Neural cell (in vitro differentiated cells): ENCODE data around the gene ZNF548. TPM values are rescaled to one million over a fixed set of nuclear protein-coding genes. Genes with fewer than 3 reads are reported as not detected.

Experiments used
- H2AFZ ChIP-seq: fragments of 200-600, 300-800 bp; sonication (generic), shearing (Covaris generic); 2 replicates; pipeline ENCODE4 v1.6.0; 2014; ENCODE audit warnings: low read depth, mild to moderate bottlenecking, antibody characterized with exemption, low read length, moderate library complexity
- H3F3A ChIP-seq: fragments of 200-600 bp; shearing (Covaris generic); 2 replicates; pipeline ENCODE4 v1.6.1; 2016; ENCODE audit warnings: mild to moderate bottlenecking, moderate library complexity, mixed read lengths, antibody characterized with exemption, low read length; ENCODE audit not compliant: insufficient read depth, poor library complexity, severe bottlenecking
- H3K27ac ChIP-seq: fragments of 200-600, 300-800 bp; sonication (generic), shearing (Covaris generic); 2 replicates; pipeline ENCODE4 v1.5.1; 2014; ENCODE audit warnings: mild to moderate bottlenecking, low read length, moderate library complexity
- H3K27me3 ChIP-seq: fragments of 300-800, 200-600 bp; sonication (generic), shearing (Covaris generic); 2 replicates; pipeline ENCODE4 v1.6.0; 2014; ENCODE audit warnings: mild to moderate bottlenecking, low read depth, low read length, moderate library complexity; ENCODE audit not compliant: insufficient read depth
- H3K36me3 ChIP-seq: fragments of 300-800, 200-600 bp; sonication (generic), shearing (Covaris generic); 2 replicates; pipeline ENCODE4 v1.5.1; 2014; ENCODE audit warnings: mild to moderate bottlenecking, antibody characterized with exemption, low read length, moderate library complexity; ENCODE audit not compliant: insufficient read depth
- H3K4me2 ChIP-seq: fragments of 300-800, 200-600 bp; sonication (generic), shearing (Covaris generic); 2 replicates; pipeline ENCODE4 v1.6.0; 2014; ENCODE audit warnings: mild to moderate bottlenecking, low read length
- H3K4me3 ChIP-seq: fragments of 300-800, 200-600 bp; sonication (generic), shearing (Covaris generic); 2 replicates; pipeline ENCODE4 v1.5.1; 2014; ENCODE audit warnings: mild to moderate bottlenecking, low read length, moderate library complexity
- H3K79me2 ChIP-seq: fragments of 200-600 bp; shearing (Covaris generic); replicated peaks from 2 replicates; pipeline ENCODE4 v1.6.0; 2014; ENCODE audit warnings: mild to moderate bottlenecking, low read length, moderate library complexity; ENCODE audit not compliant: insufficient read depth
- H3K9ac ChIP-seq: fragments of 300-800, 200-600 bp; sonication (generic), shearing (Covaris generic); 2 replicates; pipeline ENCODE4 v1.6.1; 2016; ENCODE audit warnings: mild to moderate bottlenecking, low read length, mixed read lengths
- H3K9me2 ChIP-seq: fragments of 200-600 bp; shearing (Covaris generic); 2 replicates; pipeline ENCODE4 v1.6.1; 2016; ENCODE audit warnings: mild to moderate bottlenecking, low read length, mixed read lengths; ENCODE audit not compliant: insufficient read depth
- H3K9me3 ChIP-seq: fragments of 200-600, 300-800 bp; sonication (generic), shearing (Covaris generic); 2 replicates; pipeline ENCODE4 v1.6.1; 2016; ENCODE audit warnings: mild to moderate bottlenecking, mixed run types, low read length, moderate library complexity, mixed read lengths
- H4K20me1 ChIP-seq: fragments of 200-600 bp; shearing (Covaris generic); 2 replicates; pipeline ENCODE4 v1.6.1; 2016; ENCODE audit warnings: mild to moderate bottlenecking, mixed run types; ENCODE audit not compliant: insufficient read depth
- EP300 ChIP-seq: fragments of 450-650 bp; conservative IDR thresholded peaks from 2 replicates; pipeline ENCODE4 v1.6.1; 2014; ENCODE audit warnings: antibody characterized with exemption, mild to moderate bottlenecking, moderate library complexity; ENCODE audit not compliant: poor library complexity, severe bottlenecking
- EZH2 ChIP-seq: fragments of 200-600, 300-800 bp; shearing (Covaris generic), sonication (generic); IDR thresholded peaks from 2 replicates; pipeline ENCODE4 v1.6.1; 2014; ENCODE audit warnings: antibody characterized with exemption, low read length, borderline replicate concordance, mild to moderate bottlenecking; ENCODE audit not compliant: insufficient read depth, poor library complexity, severe bottlenecking
- MXI1 ChIP-seq: fragments of 450-650 bp; conservative IDR thresholded peaks from 2 replicates; pipeline ENCODE4 v1.6.1; 2014; ENCODE audit warnings: antibody characterized with exemption, mild to moderate bottlenecking; ENCODE audit not compliant: poor library complexity, severe bottlenecking
- POLR2AphosphoS5 ChIP-seq: IDR thresholded peaks from 2 replicates; pipeline ENCODE4 v1.6.1; 2012
- RAD21 ChIP-seq: fragments of 450-650 bp; conservative IDR thresholded peaks from 2 replicates; pipeline ENCODE4 v1.6.1; 2014; ENCODE audit warnings: antibody characterized with exemption, mild to moderate bottlenecking, moderate library complexity
- SMC3 ChIP-seq: fragments of 450-650 bp; conservative IDR thresholded peaks from 2 replicates; pipeline ENCODE4 v1.6.1; 2014; ENCODE audit warnings: antibody characterized with exemption, mild to moderate bottlenecking, moderate library complexity; ENCODE audit not compliant: poor library complexity
- TAF1 ChIP-seq: IDR thresholded peaks from 2 replicates; pipeline ENCODE4 v1.6.1; 2012; ENCODE audit warnings: low read depth
- polyA plus RNA-seq: library from polyadenylated mRNA; depleted of rRNA; stranded (reverse); fragments of >200 nt; gene quantifications from 2 replicates; pipeline ENCODE4 v1.2.3, GENCODE V29; 2014
- TF ChIP-seq, protein P1 (sequence below): fragments of 450-650 bp; IDR thresholded peaks from 2 replicates; pipeline ENCODE4 v1.5.1; 2014; ENCODE audit warnings: antibody characterized with exemption, mild to moderate bottlenecking, moderate library complexity; ENCODE audit not compliant: poor library complexity, severe bottlenecking
- TF ChIP-seq, protein P2 (sequence below): IDR thresholded peaks from 2 replicates; pipeline ENCODE4 v1.6.1; 2012; ENCODE audit warnings: borderline replicate concordance

Gene ZNF548
- polyA plus RNA-seq, 1 donor from 2014 or later, result 78.7 TPM

DNA sequence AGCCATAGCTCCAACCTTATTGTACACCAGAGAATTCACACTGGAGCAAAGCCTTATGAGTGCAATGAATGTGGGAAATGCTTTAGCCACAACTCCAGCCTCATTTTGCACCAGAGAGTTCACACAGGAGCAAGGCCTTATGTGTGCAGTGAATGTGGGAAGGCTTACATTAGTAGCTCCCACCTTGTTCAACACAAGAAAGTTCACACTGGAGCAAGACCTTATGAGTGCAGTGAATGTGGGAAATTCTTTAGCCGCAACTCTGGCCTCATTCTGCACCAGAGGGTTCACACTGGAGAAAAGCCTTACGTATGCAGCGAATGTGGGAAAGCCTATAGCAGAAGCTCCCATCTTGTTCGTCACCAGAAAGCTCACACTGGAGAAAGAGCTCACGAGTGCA lies 32.2 kb upstream of the ZNF548 start:
- no peak overlapping the region for H3K4me2 ChIP-seq
- H4K20me1 ChIP-seq, result no peaks in the 10 kb centered on the region
- TF ChIP-seq, protein P1, sequence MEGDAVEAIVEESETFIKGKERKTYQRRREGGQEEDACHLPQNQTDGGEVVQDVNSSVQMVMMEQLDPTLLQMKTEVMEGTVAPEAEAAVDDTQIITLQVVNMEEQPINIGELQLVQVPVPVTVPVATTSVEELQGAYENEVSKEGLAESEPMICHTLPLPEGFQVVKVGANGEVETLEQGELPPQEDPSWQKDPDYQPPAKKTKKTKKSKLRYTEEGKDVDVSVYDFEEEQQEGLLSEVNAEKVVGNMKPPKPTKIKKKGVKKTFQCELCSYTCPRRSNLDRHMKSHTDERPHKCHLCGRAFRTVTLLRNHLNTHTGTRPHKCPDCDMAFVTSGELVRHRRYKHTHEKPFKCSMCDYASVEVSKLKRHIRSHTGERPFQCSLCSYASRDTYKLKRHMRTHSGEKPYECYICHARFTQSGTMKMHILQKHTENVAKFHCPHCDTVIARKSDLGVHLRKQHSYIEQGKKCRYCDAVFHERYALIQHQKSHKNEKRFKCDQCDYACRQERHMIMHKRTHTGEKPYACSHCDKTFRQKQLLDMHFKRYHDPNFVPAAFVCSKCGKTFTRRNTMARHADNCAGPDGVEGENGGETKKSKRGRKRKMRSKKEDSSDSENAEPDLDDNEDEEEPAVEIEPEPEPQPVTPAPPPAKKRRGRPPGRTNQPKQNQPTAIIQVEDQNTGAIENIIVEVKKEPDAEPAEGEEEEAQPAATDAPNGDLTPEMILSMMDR, result no peak
- no peak for TF ChIP-seq SMC3
- no peak for TF ChIP-seq POLR2AphosphoS5
- no peak for TF ChIP-seq MXI1
- TF ChIP-seq EZH2, result no peak
- no peak for TF ChIP-seq EP300
- TF ChIP-seq, protein P2, sequence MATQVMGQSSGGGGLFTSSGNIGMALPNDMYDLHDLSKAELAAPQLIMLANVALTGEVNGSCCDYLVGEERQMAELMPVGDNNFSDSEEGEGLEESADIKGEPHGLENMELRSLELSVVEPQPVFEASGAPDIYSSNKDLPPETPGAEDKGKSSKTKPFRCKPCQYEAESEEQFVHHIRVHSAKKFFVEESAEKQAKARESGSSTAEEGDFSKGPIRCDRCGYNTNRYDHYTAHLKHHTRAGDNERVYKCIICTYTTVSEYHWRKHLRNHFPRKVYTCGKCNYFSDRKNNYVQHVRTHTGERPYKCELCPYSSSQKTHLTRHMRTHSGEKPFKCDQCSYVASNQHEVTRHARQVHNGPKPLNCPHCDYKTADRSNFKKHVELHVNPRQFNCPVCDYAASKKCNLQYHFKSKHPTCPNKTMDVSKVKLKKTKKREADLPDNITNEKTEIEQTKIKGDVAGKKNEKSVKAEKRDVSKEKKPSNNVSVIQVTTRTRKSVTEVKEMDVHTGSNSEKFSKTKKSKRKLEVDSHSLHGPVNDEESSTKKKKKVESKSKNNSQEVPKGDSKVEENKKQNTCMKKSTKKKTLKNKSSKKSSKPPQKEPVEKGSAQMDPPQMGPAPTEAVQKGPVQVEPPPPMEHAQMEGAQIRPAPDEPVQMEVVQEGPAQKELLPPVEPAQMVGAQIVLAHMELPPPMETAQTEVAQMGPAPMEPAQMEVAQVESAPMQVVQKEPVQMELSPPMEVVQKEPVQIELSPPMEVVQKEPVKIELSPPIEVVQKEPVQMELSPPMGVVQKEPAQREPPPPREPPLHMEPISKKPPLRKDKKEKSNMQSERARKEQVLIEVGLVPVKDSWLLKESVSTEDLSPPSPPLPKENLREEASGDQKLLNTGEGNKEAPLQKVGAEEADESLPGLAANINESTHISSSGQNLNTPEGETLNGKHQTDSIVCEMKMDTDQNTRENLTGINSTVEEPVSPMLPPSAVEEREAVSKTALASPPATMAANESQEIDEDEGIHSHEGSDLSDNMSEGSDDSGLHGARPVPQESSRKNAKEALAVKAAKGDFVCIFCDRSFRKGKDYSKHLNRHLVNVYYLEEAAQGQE, result no peak
- no peak for TF ChIP-seq TAF1
- TF ChIP-seq RAD21, result no peak
- no peak overlapping the region for H3K9ac ChIP-seq
- no peak overlapping the region for H3K4me3 ChIP-seq
- peaks cover 13% of the 10 kb centered on the region for H3K79me2 ChIP-seq
- no peaks in the 10 kb centered on the region for H3K36me3 ChIP-seq
- no peaks in the 10 kb centered on the region for H3F3A ChIP-seq
- H3K9me3 ChIP-seq, result no peaks in the 10 kb centered on the region
- H3K27me3 ChIP-seq, result no peaks in the 10 kb centered on the region
- no peak overlapping the region for H2AFZ ChIP-seq
- no peak overlapping the region for H3K27ac ChIP-seq
- no peaks in the 10 kb centered on the region for H3K9me2 ChIP-seq

- Histone ChIP-seq H3F3A (no peaks in the 10 kb centered on the region), H3K79me2 (peaks cover 6% of the 10 kb centered on the region), H3K27me3 (no peaks in the 10 kb centered on the region), H3K27ac (no peak overlapping the region), H3K36me3 (no peaks in the 10 kb centered on the region), H3K4me3 (no peak overlapping the region), H3K9me3 (no peaks in the 10 kb centered on the region), H3K9me2 (no peaks in the 10 kb centered on the region), H2AFZ (no peak overlapping the region), H3K9ac (no peak overlapping the region), H3K4me2 (no peak overlapping the region), H4K20me1 (no peaks in the 10 kb centered on the region)
- TF ChIP-seq, protein P2, result no peak
- TF ChIP-seq MXI1, result no peak
- no peak for TF ChIP-seq EZH2
- TF ChIP-seq SMC3, result no peak
- TF ChIP-seq, protein P1, result no peak
- no peak for TF ChIP-seq POLR2AphosphoS5
- TF ChIP-seq RAD21, result no peak
- TF ChIP-seq TAF1, result no peak
- no peak for TF ChIP-seq EP300
Measured at GRCh38 chr19:57359300-57359699, 30.4 kb upstream of the ZNF548 start.
